ENCODE measurements around the gene SLC6A13. TPM values are rescaled to one million over a fixed set of nuclear protein-coding genes. Genes with fewer than 3 reads are reported as not detected.

Gene SLC6A13
- total RNA-seq (2013; cell fraction: nucleolus; rRNA removed): 12.1 and 12.7 TPM in 2 replicates
- total RNA-seq (2014; rRNA removed) (not detected in 2 replicates), total RNA-seq (2014; rRNA removed; fragmentation: Illumina TruSeq; extraction: Trizol) (0.18 and 0.32 TPM in 2 replicates), total RNA-seq (2021) (0.46 and 0.61 TPM in 2 replicates), polyA plus RNA-seq (2011; rRNA removed) (1.2 and 2.1 TPM in 2 replicates), polyA plus RNA-seq (2014; fragmentation: Illumina TruSeq; extraction: Trizol) (0.35 TPM in 1 of 2 replicates, not detected in the other), polyA plus RNA-seq (2014; fragmentation: Nextera tagmentation; extraction: Ambion mirVana) (under 1 TPM; 0.19 to 0.20 TPM), polyA plus RNA-seq (2014; rRNA removed) (0.18 and 0.20 TPM in 2 replicates), polyA plus RNA-seq (2016; fragmentation: Nextera tagmentation; extraction: Ambion mirVana) (not detected), polyA minus RNA-seq (2011; rRNA and poly(A)+ RNA removed) (0.77 and 1.5 TPM in 2 replicates), Bru-seq, nascent RNA (percentile 44 among the genes with signal in this experiment), BruChase-seq, experiment 1, labeled RNA remaining after a 6-hour chase (percentile 60 among the genes with signal in this experiment), BruChase-seq, experiment 2, labeled RNA remaining after a 2-hour chase (percentile 56 among the genes with signal in this experiment)
- polyA plus RNA-seq (2011; ENCODE audit: low read depth): 0.37 TPM
- 0.69 and 1.1 TPM in 2 replicates for polyA plus RNA-seq (2011; cell fraction: cytosol; rRNA removed)
- polyA plus RNA-seq (2011; cell fraction: nucleus; rRNA removed): 7.1 and 8.8 TPM in 2 replicates
- polyA plus RNA-seq (2012): 0.87 and 1.0 TPM in 2 replicates
- not detected in 2 replicates for polyA minus RNA-seq (2011; cell fraction: cytosol; rRNA and poly(A)+ RNA removed)
- 2.5 and 4.5 TPM in 2 replicates for polyA minus RNA-seq (2011; cell fraction: nucleus; rRNA and poly(A)+ RNA removed)
- long read RNA-seq, experiment 1: 0 reads
- long read RNA-seq, experiment 2: 0 reads

GRCh38 chr12:262817-263216 lies at the start of gene SLC6A13:
Gene SLC6A13 (minus strand): TSS chr12:262836. CDS start chr12:260052, 2,784 bp downstream.
- no peaks in the 10 kb centered on the region for H3K79me2 ChIP-seq (ENCODE audit: control insufficient read depth, insufficient read depth, low read length)
- H3K4me1 ChIP-seq (ENCODE audit: control insufficient read depth, insufficient read depth, low read length): no peaks in the 10 kb centered on the region
- no peak within 1 kb of the TSS for H2AFZ ChIP-seq (ENCODE audit: control insufficient read depth, low read depth, low read length)
- no peak within 1 kb of the TSS for H3K4me3 ChIP-seq
- ChIA-PET CTCF (interaction anchor here (1.0 kb wide), 1 partner anchor 43 kb away, joined by 4 read pairs; no protein-coding TSS in a partner anchor), POLR2A (no interaction called here), SMC1A (ENCODE audit: uncharacterized antibody, unreplicated experiment) (no interaction called here), RAD21 (ENCODE audit: unreplicated experiment) (no interaction called here)
- intact Hi-C loops (cut with micrococcal nuclease; ENCODE audit: unreplicated experiment) (no loop called here), in situ Hi-C loops (cut with MboI) (no loop called here)
- no peaks in the 10 kb centered on the region for H3K9me3 ChIP-seq (replicated peaks; ENCODE audit: control insufficient read depth, insufficient read depth, low read length)
- no peak within 1 kb of the TSS for H3K27ac ChIP-seq (ENCODE audit: control insufficient read depth, insufficient read depth)
- DNase-seq (ENCODE audit: low read depth, low spot score) (no peak), ATAC-seq (no peak), FAIRE-seq (no peak)
- no peak within 1 kb of the TSS for H3K4me2 ChIP-seq (ENCODE audit: control insufficient read depth, insufficient read depth)
- BruUV-seq (replicated peaks): no TSS peak
- no peak for TF ChIP-seq SMARCA5 (IDR thresholded peaks at IDR 0.05)
- no peak for TF ChIP-seq BACH1 (IDR thresholded peaks at IDR 0.05; ENCODE audit: borderline replicate concordance)
- no peaks in the 10 kb centered on the region for H4K20me1 ChIP-seq (ENCODE audit: control insufficient read depth, insufficient read depth)
- no peak within 1 kb of the TSS for H3K9ac ChIP-seq (ENCODE audit: control insufficient read depth, insufficient read depth, low read length)
- peaks cover 0 to 4% of the 10 kb centered on the region in 2 experiments; a peak in 1 of 4 replicates for H3K27me3 ChIP-seq (replicated peaks in 1 of 2; ENCODE audit: control insufficient read depth in 2 of 2, insufficient read depth in 2 of 2, low read length in 1 of 2)
- 70% methylated on average over 4 of the region's 7 CpGs for WGBS (ENCODE audit: insufficient coverage, insufficient replicate concordance, low lambda C conversion rate, missing lambda C conversion rate)
- no peaks in the 10 kb centered on the region for H3K36me3 ChIP-seq (ENCODE audit: control insufficient read depth in 2 of 2, insufficient read depth in 2 of 2, low read length in 1 of 2)

- no TSS peak for BruUV-seq (replicated peaks)
- ATAC-seq (no peak), FAIRE-seq (no peak), DNase-seq (ENCODE audit: low read depth, low spot score) (no peak)
- Histone ChIP-seq H4K20me1 (ENCODE audit: control insufficient read depth, insufficient read depth) (no peaks in the 10 kb centered on the region), H3K79me2 (ENCODE audit: control insufficient read depth, insufficient read depth, low read length) (no peaks in the 10 kb centered on the region), H3K4me2 (ENCODE audit: control insufficient read depth, insufficient read depth) (no peak overlapping the region), H3K9ac (ENCODE audit: control insufficient read depth, insufficient read depth, low read length) (no peak overlapping the region), H3K36me3 (ENCODE audit: control insufficient read depth in 2 of 2, insufficient read depth in 2 of 2, low read length in 1 of 2) (peaks cover 6 to 37% of the 10 kb centered on the region in 2 experiments), H3K27me3 (replicated peaks in 1 of 2; ENCODE audit: control insufficient read depth in 2 of 2, insufficient read depth in 2 of 2, low read length in 1 of 2) (no peaks in the 10 kb centered on the region), H3K9me3 (replicated peaks; ENCODE audit: control insufficient read depth, insufficient read depth, low read length) (0 out of 3 replicates have a peak, but pooled peaks cover 1% of the 10 kb centered on the region), H3K27ac (ENCODE audit: control insufficient read depth, insufficient read depth) (no peak overlapping the region), H3K4me1 (ENCODE audit: control insufficient read depth, insufficient read depth, low read length) (no peaks in the 10 kb centered on the region), H3K4me3 (no peak overlapping the region), H2AFZ (ENCODE audit: control insufficient read depth, low read depth, low read length) (no peak overlapping the region)
- SMC1A ChIA-PET (ENCODE audit: uncharacterized antibody, unreplicated experiment): no interaction called here
- 47% methylated on average over 2 of the region's 2 CpGs for WGBS (ENCODE audit: insufficient coverage, insufficient replicate concordance, low lambda C conversion rate, missing lambda C conversion rate)
- RAD21 ChIA-PET (ENCODE audit: unreplicated experiment): no interaction called here
- intact Hi-C loops (cut with micrococcal nuclease; ENCODE audit: unreplicated experiment): no loop called here
- in situ Hi-C loops (cut with MboI): no loop called here
- CTCF ChIA-PET: interaction anchor here (1.0 kb wide), 1 partner anchor 10 kb away, joined by 4 read pairs; no protein-coding TSS in a partner anchor
- POLR2A ChIA-PET: no interaction called here
- TF ChIP-seq FOS (IDR thresholded peaks at IDR 0.05; ENCODE audit: borderline replicate concordance, extremely low read depth, insufficient read length) (no peak), POLR2AphosphoS2 (IDR thresholded peaks at IDR 0.05; ENCODE audit: low read depth, low read length) (no peak), NKRF (conservative IDR thresholded peaks at IDR 0.05) (no peak), ZSCAN29 (IDR thresholded peaks at IDR 0.05) (no peak), BRCA1 (IDR thresholded peaks at IDR 0.05; ENCODE audit: low read depth, low read length) (no peak), HSF1 (IDR thresholded peaks at IDR 0.05; ENCODE audit: low read depth, low read length) (no peak)
Measured at GRCh38 chr12:308511-308910, 45.9 kb upstream of the SLC6A13 start.
